ENCODE data around the gene FMN1.

DNA sequence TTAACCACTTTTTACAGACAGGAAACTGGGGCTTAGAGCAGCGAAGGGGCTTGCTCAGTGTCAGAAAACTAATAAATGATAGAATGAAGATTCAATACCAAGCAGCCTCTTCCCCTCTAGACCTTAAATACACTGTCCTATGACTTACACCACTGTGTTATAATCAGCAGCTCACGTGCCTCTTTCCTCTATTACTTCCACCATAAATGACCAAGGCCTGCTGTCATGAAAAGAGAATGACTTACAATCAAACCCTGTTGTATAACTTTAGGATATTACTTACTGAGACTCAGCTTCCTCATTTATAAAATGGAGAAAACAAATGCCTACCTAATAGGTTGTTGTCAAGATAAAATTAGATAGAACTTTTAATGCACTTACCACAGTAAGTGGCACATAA, 11.6 kb downstream of the FMN1 start:
- TF ChIP-seq, protein P1, sequence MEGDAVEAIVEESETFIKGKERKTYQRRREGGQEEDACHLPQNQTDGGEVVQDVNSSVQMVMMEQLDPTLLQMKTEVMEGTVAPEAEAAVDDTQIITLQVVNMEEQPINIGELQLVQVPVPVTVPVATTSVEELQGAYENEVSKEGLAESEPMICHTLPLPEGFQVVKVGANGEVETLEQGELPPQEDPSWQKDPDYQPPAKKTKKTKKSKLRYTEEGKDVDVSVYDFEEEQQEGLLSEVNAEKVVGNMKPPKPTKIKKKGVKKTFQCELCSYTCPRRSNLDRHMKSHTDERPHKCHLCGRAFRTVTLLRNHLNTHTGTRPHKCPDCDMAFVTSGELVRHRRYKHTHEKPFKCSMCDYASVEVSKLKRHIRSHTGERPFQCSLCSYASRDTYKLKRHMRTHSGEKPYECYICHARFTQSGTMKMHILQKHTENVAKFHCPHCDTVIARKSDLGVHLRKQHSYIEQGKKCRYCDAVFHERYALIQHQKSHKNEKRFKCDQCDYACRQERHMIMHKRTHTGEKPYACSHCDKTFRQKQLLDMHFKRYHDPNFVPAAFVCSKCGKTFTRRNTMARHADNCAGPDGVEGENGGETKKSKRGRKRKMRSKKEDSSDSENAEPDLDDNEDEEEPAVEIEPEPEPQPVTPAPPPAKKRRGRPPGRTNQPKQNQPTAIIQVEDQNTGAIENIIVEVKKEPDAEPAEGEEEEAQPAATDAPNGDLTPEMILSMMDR (IDR thresholded peaks at IDR 0.05), result no peak
- no peak for TF ChIP-seq POLR2A (IDR thresholded peaks at IDR 0.05)

Data from esophagus squamous epithelium (tissue), 4 donors.